CD4-positive, alpha-beta T cell treated with Interleukin-2 at 100 ng/mL for 4 hours (primary cell): Measurements from ENCODE around the gene PRPF38B.
"Not testable (repeated sequence)": the region's sequence is repeated elsewhere in the genome, so short reads cannot be mapped to it uniquely, and the experiment has no call there.

Experiments
- DNase-seq: peaks from one replicate; pipeline ENCODE4 v3.0.0-alpha.2; 2020; ENCODE audit warnings: low spot score

Gene PRPF38B

GRCh38 chr1:108679586-108680213 is 12.4 kb upstream of the PRPF38B start:
- DNase-seq = no peak

- not testable (repeated sequence) for DNase-seq
Measured at GRCh38 chr1:108681701-108682100, 10.4 kb upstream of the PRPF38B start.

- no peak for DNase-seq
Measured at GRCh38 chr1:108685529-108685928, 6.6 kb upstream of the PRPF38B start.

- DNase-seq = no peak
Measured at GRCh38 chr1:108686614-108687313, 5.3 kb upstream of the PRPF38B start.

GRCh38 chr1:108691128-108691941 is 775 bp upstream of the PRPF38B start:
- DNase-seq = no peak

GRCh38 chr1:108692724-108693655 is 880 bp downstream of the PRPF38B start:
- peak; percentile 85 for DNase-seq

GRCh38 chr1:108695535-108695934 is 3.4 kb downstream of the PRPF38B start:
- no peak for DNase-seq

GRCh38 chr1:108699375-108700332 is 7.5 kb downstream of the PRPF38B start:
- DNase-seq = no peak

GRCh38 chr1:108701176-108701849 is 9.2 kb downstream of the PRPF38B start:
- no peak for DNase-seq

- not testable (repeated sequence) for DNase-seq
Measured at GRCh38 chr1:108702109-108702508, 10.0 kb downstream of the PRPF38B start.

- peak; percentile 58 for DNase-seq
Measured at GRCh38 chr1:108703939-108704338, 11.8 kb downstream of the PRPF38B start.

GRCh38 chr1:108704496-108704895 is 12.4 kb downstream of the PRPF38B start:
- peak; percentile 20 for DNase-seq

GRCh38 chr1:108706643-108707042 is 14.5 kb downstream of the PRPF38B start:
- no peak for DNase-seq

GRCh38 chr1:108708691-108709660 is 16.9 kb downstream of the PRPF38B start:
- DNase-seq = peak; percentile 84

- no peak for DNase-seq
Measured at GRCh38 chr1:108712606-108713150, 20.6 kb downstream of the PRPF38B start, which contains the start of gene FNDC7. Gene FNDC7 (plus strand): TSS chr1:108712908. CDS start chr1:108712934, 26 bp downstream.

GRCh38 chr1:108715932-108716331 is 23.8 kb downstream of the PRPF38B start:
- DNase-seq = no peak

- no peak for DNase-seq
Measured at GRCh38 chr1:108716437-108717230, 24.5 kb downstream of the PRPF38B start.
